OCI-LY1 (cell line): ENCODE data around the gene TMCC2.

Source experiments
- CTCF ChIP-seq: fragments of 200-600 bp; sonication (generic), shearing (Covaris generic); IDR thresholded peaks from 2 replicates; pipeline ENCODE4 v1.5.1; 2017; ENCODE audit warnings: mild to moderate bottlenecking, antibody characterized with exemption, low read length, moderate library complexity, mixed read lengths
- EZH2 ChIP-seq: fragments of 200-600 bp; sonication (generic), shearing (Covaris generic); IDR thresholded peaks from 2 replicates; pipeline ENCODE4 v1.8.0; 2017; ENCODE audit warnings: borderline replicate concordance, mixed run types, mild to moderate bottlenecking, antibody characterized with exemption, low read length, moderate library complexity, mixed read lengths

- TF ChIP-seq CTCF (no peak), EZH2 (no peak)
Measured at GRCh38 chr1:205228093-205228521, 361 bp downstream of the TMCC2 start.
